GM18909 (cell line): ENCODE measurements around the gene SBF2.

Experiments
- ATAC-seq: cut with Tn5 transposase; IDR thresholded peaks from one replicate; pipeline ENCODE4 v1.9.1; 2021; ENCODE audit warnings: mild to moderate bottlenecking; ENCODE audit not compliant: unreplicated experiment, poor library complexity

SBF2 gene

DNA sequence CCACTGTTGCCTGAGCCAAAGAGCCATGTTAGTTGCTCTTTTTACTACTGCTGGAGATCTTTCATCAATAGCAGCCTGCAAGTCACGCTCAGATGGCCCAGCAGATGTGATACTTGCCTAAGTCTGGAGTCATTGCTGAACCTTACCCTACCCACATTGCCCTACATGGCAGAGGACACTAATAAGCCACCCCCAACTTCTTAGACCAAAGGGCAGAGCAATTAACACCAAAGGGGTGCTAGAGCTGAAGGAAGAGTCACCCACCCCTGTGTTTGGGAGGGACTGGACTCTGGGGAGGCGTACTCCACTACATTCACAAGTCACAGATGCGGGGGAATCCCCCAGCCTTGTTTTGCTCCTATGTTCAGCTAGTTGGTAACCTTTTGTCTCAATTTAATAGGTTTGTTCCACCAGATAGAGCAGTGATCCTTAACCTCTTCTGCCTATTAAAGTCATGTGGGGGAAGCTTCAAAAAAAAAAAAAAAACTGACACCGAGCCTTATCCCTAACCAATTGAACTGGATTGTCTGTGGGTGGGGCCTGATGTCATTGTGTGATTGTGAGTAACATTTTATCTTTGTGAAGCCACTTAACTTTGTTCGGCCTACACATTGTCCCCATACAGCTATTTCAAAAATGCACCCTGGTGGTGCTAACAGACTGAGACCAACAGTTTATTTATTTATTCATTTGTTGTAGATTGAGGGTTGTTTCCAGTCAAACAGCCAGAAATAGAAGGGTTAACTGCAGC is 23.9 kb upstream of the SBF2 start:
- ATAC-seq = peak; percentile 63

DNA sequence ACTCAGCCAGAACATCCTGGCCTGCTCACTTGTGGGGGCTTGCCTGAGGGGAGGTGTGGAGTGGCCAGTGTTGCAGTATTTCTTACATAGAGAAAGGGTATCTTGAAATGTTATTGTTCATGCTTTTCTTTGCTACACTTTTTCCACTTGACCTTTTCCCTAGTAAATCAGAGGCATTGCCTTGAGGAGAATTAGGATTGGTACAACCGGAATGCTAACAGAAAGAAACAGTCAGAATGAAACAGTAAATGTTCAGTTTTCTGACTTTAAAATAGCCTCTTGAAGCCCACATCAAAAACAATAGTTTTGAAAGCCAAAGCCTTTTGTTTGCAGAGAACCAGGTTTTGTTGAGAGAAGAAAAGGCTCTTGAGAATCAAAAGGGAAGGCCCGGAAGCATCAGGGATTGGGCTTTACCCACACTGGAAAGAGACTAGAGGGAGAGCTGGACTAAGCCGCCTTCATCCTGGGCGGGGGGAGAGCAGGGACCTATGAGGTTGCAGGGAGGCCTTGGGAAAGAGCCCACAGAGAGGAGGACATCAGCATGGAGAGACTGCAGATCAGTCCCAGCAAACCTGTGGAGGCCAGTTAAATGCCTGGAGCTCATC is 23.2 kb upstream of the SBF2 start:
- peak; percentile 23 for ATAC-seq

DNA sequence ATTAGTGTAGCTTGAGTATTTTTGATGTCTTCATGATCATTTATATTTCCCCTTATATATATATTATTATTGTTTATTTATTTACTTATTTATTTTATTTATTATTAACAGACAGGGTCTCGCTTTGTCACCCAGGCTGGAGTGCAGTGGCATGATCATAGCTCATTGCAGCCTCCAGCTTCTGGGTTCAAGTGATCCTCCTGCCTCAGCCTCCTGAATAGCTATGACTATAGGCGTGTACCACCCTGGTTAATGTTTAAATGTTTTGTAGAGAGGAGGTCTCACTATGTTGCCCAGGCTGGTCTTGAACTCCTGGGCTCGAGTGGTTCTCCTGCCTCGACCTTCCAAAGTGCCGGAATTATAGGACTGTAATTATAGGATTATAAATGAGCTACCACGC is 21.1 kb upstream of the SBF2 start:
- ATAC-seq = no peak

DNA sequence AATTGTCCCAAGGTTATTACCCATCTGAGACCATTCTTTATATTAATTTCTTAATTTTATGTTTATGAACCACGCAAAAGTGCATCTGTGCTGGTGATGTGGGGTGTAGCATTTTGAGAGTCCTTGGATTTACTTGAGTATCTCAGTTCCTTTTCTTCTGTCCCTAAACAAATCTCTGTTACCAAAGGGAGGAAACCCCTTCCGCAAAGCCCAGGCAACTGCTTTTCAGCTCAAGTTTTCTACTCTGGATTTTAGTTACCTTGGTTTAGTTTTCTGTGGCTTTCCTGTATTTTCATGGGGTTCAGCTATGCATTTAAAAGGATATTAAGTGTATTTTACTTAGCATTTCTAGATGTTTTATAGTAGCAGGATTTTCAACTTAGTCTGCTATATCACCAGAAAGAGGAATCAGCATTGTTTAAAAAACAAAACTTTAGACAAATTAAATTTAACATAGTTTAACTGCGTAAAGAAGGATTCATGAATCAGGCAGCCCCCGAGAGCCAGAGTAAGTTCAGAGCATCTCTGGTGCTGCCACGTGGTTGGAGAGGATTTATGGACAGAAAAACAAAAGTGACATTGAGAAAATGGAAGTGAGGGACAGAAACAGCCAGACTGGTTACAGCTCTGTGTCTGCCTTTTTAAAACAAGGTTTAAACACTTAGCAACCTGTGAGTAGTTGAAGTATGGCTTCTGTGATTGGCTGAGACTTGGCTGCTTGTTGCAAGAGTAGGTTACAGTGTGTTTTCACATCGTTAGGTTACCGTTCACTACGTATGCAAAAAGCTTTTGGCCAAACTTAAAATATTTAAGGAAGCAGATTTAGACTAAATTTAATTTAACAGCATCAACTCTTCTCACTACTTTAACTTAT is 20.4 kb upstream of the SBF2 start:
- ATAC-seq = peak; percentile 74

DNA sequence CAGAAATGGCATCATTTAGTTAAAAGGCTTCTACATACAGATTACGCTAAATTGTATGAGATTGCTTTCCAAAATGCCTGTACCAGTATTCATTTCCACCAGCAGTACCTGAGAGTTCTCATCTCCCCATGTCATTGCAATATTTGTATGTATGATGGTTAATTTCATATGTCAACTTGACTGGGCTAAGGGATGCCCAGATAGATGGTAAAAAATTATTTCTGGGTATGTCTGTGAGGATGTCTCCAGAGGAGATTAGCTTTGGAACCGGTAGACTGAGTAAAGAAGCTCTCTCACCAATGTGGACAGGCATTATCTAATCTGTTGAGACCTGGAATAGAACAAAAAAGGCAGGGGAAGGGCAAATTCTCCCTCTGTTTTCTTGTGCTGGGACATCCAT is 17.8 kb upstream of the SBF2 start:
- no peak for ATAC-seq

DNA sequence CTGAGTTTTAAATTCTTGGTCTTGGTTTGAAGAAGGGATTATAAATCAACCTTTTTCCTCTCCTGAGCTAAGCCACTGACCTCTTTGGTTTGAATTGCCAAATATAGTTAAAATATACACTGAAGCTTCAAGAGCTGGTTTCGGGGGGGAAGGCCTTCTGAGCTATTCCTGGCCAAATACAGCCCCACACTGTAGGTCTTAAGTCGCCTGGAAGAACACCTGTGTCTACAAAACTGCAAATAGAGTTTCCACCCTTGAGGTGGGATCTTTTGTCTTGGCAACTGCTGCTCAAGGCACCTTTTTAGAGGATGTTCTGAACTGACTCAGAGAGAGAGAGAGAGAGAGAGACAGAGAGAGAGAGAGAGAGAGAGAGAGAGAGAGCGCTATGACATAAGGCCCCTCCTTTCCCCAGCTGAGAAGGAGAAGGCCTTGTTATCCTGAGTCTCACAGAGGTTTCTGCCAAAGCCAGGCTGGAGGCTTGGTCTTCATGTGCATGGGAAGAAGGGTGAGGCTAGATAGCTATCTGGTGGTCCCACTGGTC is 16.4 kb upstream of the SBF2 start:
- no peak for ATAC-seq

DNA sequence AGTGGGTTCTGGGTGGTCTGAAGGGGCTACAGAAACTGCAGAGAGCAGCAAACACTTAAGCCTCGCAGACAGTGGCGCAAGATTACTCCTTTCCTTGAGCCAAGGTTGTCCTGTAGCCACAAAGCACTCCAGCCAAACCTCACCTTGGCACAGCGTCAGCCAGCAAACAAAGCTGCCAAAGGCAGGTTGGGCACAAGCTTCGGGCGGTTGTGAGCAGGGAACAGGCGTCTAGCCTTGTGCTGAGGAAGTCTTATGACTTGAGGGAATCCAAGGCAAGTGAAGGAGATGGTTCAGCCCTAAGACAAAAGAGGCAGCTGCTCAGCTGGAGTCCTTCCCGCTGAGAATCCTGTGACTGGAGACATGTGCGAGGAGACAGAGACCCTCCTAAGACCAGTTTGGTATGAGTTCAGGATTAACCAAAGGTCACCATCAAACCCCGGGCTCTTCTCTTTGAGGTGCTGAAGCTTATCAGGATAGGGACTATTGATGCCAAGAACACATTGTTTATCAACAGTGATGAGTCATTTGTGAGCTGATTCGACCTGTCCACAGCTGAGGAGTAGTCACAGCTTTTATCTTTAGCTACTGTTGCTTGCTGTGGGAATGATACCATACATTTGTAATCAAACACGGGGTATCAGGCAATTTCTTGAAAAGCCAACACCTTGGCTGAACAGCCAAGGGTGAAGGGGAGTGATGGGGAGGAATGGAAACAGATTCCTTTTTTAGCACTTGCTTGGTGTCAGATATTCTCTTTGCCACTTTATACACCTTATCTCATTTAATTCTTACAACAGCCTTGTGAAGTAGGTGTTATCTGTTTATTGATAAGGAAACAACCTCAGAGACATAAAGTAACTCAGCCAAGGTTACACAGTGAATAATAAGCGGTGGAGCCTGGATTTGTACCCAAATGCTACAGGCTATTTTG is 15.4 kb upstream of the SBF2 start:
- no peak for ATAC-seq

DNA sequence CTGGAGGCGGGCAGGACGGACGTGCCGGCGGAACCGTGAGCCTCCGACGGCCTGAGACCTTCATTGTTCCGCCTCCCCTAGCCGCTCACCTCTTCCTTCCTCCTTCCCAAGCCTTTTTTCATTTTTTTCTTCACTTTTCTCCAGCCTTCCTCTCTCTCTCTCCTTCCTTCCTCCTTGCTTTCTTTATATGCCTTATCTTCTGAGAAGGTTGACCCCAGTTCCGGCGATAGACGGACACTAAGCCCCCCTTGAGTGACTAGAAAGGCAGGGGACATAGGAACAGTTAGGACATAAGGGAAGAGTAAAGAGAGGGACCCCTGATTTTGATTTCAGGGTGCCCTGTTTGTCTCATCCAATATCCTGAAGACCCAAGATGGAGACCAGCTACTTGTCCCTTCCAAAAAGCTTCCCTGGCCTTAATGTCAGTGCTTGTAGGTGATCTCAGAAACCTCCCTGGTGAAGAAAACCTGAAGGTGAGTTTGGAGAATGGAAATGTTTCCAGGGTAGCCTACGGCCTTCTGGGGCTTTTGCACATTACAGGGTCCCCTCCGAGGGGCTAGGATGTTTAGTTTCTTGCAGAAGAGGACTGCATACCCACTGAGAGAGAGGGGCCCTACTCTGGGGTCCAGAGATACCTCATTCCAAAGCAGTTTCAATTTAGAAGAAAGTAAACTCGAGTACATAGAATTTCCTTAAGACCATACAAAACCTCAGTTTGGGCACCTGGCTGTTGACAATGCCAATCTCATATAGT is 14.4 kb upstream of the SBF2 start:
- ATAC-seq = no peak

DNA sequence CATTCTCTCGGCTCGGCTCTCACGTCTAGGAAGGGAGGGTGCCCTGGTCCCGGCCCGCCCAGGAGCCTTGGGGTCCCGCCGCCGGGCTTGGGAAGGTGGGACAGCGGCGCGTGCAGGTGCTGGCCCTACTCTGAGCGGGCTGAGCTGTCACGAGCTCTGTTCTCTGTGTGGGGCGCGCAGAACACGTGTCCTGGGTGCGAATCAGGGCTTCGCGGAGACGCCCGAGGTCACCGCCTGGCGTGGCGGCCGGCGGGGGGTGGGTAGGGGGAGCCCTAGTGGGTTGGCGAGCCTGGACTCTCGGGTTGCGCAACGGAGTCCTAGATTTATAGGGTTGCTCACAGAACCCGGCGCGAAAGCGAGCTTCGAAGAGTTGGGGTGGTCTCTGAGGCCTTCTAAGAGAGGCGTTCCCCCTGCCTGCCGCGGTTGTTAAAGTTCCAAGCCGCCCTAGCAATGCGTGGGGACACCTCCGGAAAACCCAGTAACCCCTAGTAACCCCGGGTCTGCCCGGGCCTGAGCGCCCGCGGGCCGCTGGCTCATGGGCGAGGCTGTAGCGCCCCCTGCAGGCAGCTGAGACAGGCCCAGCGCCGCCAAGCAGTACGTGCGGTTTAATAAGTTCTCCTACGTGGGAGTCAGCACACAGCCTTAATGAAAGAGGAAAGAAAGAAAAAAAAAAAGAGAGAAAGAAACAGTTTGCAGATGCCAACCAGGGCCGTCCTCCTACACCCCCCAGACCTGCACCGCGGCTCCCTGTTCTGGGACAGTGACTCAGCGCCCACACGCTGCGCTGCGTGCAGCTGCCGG is 13.6 kb upstream of the SBF2 start:
- peak; percentile 75 for ATAC-seq

DNA sequence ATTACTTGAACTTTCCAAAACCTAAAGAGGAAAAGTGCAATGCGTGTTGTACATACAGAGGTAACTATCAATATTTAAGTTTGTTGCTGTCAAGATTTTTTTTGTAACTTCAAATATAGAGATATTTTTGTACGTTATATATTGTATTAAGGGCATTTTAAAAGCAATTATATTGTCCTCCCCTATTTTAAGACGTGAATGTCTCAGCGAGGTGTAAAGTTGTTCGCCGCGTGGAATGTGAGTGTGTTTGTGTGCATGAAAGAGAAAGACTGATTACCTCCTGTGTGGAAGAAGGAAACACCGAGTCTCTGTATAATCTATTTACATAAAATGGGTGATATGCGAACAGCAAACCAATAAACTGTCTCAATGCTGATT is 13.0 kb upstream of the SBF2 start:
- ATAC-seq = no peak

DNA sequence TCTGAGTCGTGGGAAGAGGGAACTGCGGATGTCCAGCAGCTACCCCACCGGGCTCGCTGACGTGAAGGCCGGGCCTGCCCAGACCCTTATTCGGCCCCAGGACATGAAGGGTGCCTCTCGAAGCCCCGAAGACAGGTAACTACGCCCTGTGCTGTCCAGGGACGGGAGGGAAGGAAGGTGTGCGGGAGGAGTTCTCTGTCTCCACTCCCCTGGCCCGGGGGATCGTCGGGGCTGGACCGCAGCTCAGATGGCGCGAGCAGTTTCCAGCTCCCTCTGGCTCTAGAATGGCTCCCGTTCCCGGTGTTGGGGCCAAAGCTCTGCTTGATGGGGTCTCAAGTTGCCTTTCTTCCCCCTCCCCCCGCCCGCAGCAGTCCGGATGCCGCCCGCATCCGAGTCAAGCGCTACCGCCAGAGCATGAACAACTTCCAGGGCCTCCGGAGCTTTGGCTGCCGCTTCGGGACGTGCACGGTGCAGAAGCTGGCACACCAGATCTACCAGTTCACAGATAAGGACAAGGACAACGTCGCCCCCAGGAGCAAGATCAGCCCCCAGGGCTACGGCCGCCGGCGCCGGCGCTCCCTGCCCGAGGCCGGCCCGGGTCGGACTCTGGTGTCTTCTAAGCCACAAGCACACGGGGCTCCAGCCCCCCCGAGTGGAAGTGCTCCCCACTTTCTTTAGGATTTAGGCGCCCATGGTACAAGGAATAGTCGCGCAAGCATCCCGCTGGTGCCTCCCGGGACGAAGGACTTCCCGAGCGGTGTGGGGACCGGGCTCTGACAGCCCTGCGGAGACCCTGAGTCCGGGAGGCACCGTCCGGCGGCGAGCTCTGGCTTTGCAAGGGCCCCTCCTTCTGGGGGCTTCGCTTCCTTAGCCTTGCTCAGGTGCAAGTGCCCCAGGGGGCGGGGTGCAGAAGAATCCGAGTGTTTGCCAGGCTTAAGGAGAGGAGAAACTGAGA is 12.2 kb upstream of the SBF2 start:
- ATAC-seq = no peak

DNA sequence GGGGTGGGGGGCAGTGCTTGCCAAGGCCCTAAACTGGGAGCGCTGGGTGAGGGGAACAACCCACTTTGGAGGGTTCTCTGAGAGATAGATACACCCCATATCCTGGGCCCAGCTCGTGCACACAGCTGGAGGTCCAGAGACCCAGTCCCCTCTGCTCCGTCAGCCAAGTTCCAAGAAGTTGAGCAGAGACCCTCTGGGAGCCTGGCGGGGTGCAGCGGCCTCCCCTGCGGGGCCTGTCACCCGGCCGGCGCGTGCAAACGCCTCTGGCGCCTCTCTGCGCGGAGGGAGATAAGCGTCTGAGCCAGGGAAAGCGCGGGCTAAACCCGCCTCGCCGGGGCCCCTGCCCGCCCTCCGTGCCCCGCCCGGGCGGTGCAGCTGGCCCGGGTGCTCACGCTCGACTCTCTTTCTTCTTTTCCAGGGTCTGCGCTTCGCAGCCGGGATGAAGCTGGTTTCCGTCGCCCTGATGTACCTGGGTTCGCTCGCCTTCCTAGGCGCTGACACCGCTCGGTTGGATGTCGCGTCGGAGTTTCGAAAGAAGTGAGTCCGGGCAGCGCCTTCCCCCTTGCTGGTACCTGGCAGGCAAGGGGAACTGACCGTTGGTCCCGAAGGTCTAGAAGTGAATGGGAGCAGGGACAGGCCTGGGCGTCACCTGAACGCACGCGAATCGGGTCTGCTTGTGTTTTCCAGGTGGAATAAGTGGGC is 11.4 kb upstream of the SBF2 start:
- ATAC-seq = no peak

DNA sequence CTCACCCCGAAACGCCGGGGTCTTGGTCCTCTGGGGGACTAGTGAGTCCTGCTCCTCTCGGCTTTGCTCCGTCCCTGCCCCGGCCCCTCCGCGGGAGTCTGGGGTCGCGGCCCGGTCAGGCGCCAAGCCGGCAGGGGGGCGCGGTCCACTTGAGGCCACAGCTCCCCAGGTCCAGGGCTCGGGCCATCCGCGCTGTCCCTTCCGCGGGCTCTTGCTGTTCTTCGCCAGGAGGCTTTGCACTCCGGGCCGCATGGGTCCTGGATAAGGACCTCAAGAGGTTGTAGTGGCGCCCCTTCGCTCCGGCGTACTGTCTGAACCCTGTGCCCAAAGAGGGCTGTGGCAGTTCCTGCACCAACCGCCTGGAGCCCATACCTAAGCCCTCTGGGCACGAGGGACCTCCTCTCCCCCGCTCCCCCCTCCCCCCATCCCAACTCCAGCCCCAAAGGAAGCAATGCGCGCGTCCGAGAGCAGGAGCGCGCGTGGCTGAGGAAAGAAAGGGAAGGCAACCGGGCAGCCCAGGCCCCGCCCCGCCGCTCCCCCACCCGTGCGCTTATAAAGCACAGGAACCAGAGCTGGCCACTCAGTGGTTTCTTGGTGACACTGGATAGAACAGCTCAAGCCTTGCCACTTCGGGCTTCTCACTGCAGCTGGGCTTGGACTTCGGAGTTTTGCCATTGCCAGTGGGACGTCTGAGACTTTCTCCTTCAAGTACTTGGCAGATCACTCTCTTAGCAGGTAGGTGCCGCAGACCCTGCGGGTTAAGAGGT is 10.7 kb upstream of the SBF2 start, which contains the start of gene ADM:
Gene ADM, plus strand, starts transcription at position 579 of the 767 bp plus-strand sequence. CDS start 628 bp downstream, outside the sequence.
- ATAC-seq = no peak

DNA sequence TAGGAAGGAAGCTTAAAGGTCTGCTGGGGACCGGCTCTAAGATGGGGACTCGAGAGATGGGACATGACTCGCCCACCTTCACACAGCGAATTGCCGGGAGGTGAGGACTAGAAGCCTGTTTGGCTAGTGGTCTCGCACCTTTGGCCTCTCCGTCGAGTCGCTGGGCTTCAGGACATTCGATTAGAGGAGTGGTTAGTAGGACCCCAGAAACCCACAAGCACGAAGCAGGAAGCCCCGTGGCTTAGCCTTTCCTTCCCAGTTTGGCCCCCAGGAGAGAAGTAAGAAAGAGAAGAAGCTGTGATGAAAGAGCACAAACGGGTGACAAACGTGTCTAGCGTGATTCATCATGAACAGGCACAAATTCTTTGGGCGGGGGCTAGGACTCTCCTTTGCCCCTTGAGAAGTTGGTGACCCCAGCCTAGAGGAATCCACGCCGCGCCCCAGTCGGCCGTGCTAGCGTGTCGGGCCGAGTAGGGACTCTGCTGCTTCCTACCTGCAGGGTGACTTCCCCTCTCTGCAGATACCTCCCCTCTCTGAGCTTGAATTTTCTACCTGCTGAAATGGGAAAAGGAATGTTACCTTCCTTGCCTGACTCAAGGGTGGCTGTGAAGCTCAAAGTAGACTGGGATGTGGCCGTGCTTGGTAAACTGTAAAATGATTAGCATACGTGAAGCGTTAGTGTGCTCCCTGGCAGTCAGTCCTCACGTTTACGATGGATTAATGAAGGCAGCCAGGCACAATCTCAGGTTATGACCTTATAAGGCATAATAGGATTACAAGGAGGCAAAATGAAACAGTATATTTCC is 9.7 kb upstream of the SBF2 start:
- ATAC-seq = no peak
